A549 (cell line): Measurements from ENCODE around the gene PCDHA1. TPM values are rescaled to one million over a fixed set of nuclear protein-coding genes. Genes with fewer than 3 reads are reported as not detected.

Experiments
- ATAC-seq, 2 experiments: fragments of 200-7000 bp in 1 of 2; fragments of >200 bp in 1 of 2; cut with Nextera tagmentation in 1 of 2; cut with Tn5 transposase in 1 of 2; 3 replicates each; pipeline versions ENCODE4 v1.8.0 to v1.9.1; 2018 to 2020; ENCODE audit warnings: mild to moderate bottlenecking in 1 of 2, moderate library complexity in 1 of 2
- CTCF ChIA-PET: fragments of 300-600 bp; sonication (Branson Sonifier 250); formaldehyde crosslinking; extraction: SDS; loops from one replicate; lab custom pipeline; 2021; ENCODE audit warnings: antibody characterized with exemption, inconsistent platforms; lab: Yijun Ruan, JAX
- POLR2A ChIA-PET: fragments of 350-600 bp; formaldehyde crosslinking; extraction: SDS; loops from one replicate; lab custom pipeline; 2021; ENCODE audit warnings: antibody characterized with exemption, inconsistent platforms; lab: Yijun Ruan, JAX
- DNase-seq, 2 experiments: peaks; one replicate each; pipeline versions ENCODE4 v3.0.0 to v3.0.0-alpha.2; 2011 to 2016; ENCODE audit warnings: low read depth in 1 of 2, low spot score in 1 of 2
- FAIRE-seq: peaks from 2 replicates; lab custom pipeline; 2011; peaks lifted over from hg19 to GRCh38; lab: Jason Lieb, UNC
- H3K27ac ChIP-seq, 2 experiments: fragments of >200 bp; sonication (Bioruptor Twin); formaldehyde crosslinking; 3 replicates each; pipeline ENCODE4 v1.5.1; 2016 to 2017
- H3K4me1 ChIP-seq: fragments of >200 bp; sonication (Bioruptor Twin); formaldehyde crosslinking; 3 replicates; pipeline ENCODE4 v1.6.1; 2016
- H3K4me2 ChIP-seq: fragments of >200 bp; sonication (Bioruptor Twin); formaldehyde crosslinking; 3 replicates; pipeline ENCODE4 v1.6.1; 2016
- H3K4me3 ChIP-seq: fragments of >200 bp; sonication (Bioruptor Twin); formaldehyde crosslinking; 3 replicates; pipeline ENCODE4 v1.5.1; 2016
- H3K9me3 ChIP-seq: fragments of >200 bp; sonication (Bioruptor Twin); formaldehyde crosslinking; 3 replicates; pipeline ENCODE4 v1.6.1; 2016
- ATOH8 ChIP-seq: fragments of 250-450 bp; sonication (Bioruptor Pico); IDR thresholded peaks from 2 replicates; pipeline ENCODE4 v1.5.0; 2020; ENCODE audit warnings: low read depth, mild to moderate bottlenecking, moderate library complexity
- BHLHE40 ChIP-seq: IDR thresholded peaks from 2 replicates; pipeline ENCODE4 v1.6.1; 2012; ENCODE audit warnings: low read depth, low read length, inconsistent platforms
- CBX2 ChIP-seq: fragments of 200-600 bp; sonication (generic); IDR thresholded peaks from 2 replicates; pipeline ENCODE4 v1.6.1; 2016; ENCODE audit warnings: low read depth, mild to moderate bottlenecking, borderline replicate concordance
- EHF ChIP-seq: fragments of 250-450 bp; sonication (Bioruptor Pico); IDR thresholded peaks from 2 replicates; pipeline ENCODE4 v1.5.0; 2020; ENCODE audit warnings: mild to moderate bottlenecking
- ELK1 ChIP-seq: fragments of 150-350 bp; IDR thresholded peaks from 2 replicates; pipeline ENCODE4 v1.6.1; 2014; ENCODE audit warnings: low read depth, mild to moderate bottlenecking, low read length
- FOSB ChIP-seq: fragments of 250-450 bp; sonication (Bioruptor Pico); IDR thresholded peaks from 2 replicates; pipeline ENCODE4 v1.5.0; 2020; ENCODE audit warnings: mild to moderate bottlenecking, moderate library complexity
- HDAC2 ChIP-seq: fragments of 200-600 bp; sonication (generic); IDR thresholded peaks from 2 replicates; pipeline ENCODE4 v1.6.1; 2016
- MAFK ChIP-seq: fragments of 450-650 bp; IDR thresholded peaks from 2 replicates; pipeline ENCODE4 v1.6.1; 2014; ENCODE audit not compliant: partially characterized antibody
- NFE2L2 ChIP-seq: fragments of 150-350 bp; conservative IDR thresholded peaks from 2 replicates; pipeline ENCODE4 v1.6.1; 2014; ENCODE audit warnings: low read length
- NR3C1 ChIP-seq: fragments of >200 bp; sonication (Bioruptor Twin); formaldehyde crosslinking; IDR thresholded peaks from 3 replicates; pipeline ENCODE4 v1.6.1; 2017
- PBX3 ChIP-seq: IDR thresholded peaks from 2 replicates; pipeline ENCODE4 v1.6.1; 2012
- PHF8 ChIP-seq: fragments of 200-600 bp; sonication (generic); IDR thresholded peaks from 2 replicates; pipeline ENCODE4 v1.6.1; 2016; ENCODE audit warnings: low read depth, mild to moderate bottlenecking, antibody characterized with exemption, moderate library complexity, borderline replicate concordance
- REST ChIP-seq: fragments of 200-600 bp; sonication (generic); IDR thresholded peaks from 2 replicates; pipeline ENCODE4 v1.6.1; 2016; ENCODE audit warnings: antibody characterized with exemption, mild to moderate bottlenecking, moderate library complexity
- SMC3 ChIP-seq: fragments of >200 bp; sonication (Bioruptor Twin); formaldehyde crosslinking; IDR thresholded peaks from 3 replicates; pipeline ENCODE4 v1.6.1; 2018; ENCODE audit warnings: inconsistent platforms
- WGBS: methylation state at CpG from one replicate; pipeline ENCODE4 v1.1.6; 2017; ENCODE audit errors: missing lambda C conversion rate; 5-methylcytosine and 5-hydroxymethylcytosine counted together
- polyA plus RNA-seq, 4 experiments: library from polyadenylated mRNA; depleted of rRNA in 3 of 4; stranded (reverse); fragments of >200 nt; fragmentation: RNase III in 1 of 4; extraction: RNeasy Plus Mini Kit Qiagen cat#74134 plus additional on column Dnase treatment in 1 of 4; gene quantifications; 2 replicates in 3 of 4; 3 replicates in 1 of 4; pipeline ENCODE4 v1.2.3, GENCODE V29; 2011 to 2017

The PCDHA1 gene
- polyA plus RNA-seq, 2 of the 4 experiments (the other 2 are of a cell fraction), result 0.13 to 0.52 TPM

- CTCF ChIA-PET, result interaction anchor here (1.0 to 6.9 kb wide), 12 partner anchors 41 to 232 kb away, joined by 3 to 77 read pairs (median 28); partner anchors contain the start of genes PCDHA11, PCDHA12, PCDHA4 and PCDHA5
- Histone ChIP-seq H3K9me3 (no peaks in the 10 kb centered on the region), H3K4me2 (peak overlapping the region; percentile 78), H3K4me3 (no peak overlapping the region), H3K4me1 (peaks cover 8% of the 10 kb centered on the region; the same call in 1 of the 3 replicates), H3K27ac (no peak overlapping the region)
- no peak for TF ChIP-seq FOSB (CRISPR knock-in tag)
- TF ChIP-seq REST, result no peak
- no peak for TF ChIP-seq NR3C1
- no peak for TF ChIP-seq CBX2
- no peak for TF ChIP-seq ELK1
- TF ChIP-seq ATOH8 (CRISPR knock-in tag), result no peak
- TF ChIP-seq HDAC2, result no peak
- TF ChIP-seq EHF (CRISPR knock-in tag), result no peak
- peak; percentile 59 for TF ChIP-seq MAFK
- no peak for TF ChIP-seq BHLHE40
- no peak for TF ChIP-seq SMC3
- peak; percentile 58 for TF ChIP-seq NFE2L2
- no peak for TF ChIP-seq PBX3
- POLR2A ChIA-PET, result interaction anchor here (1.9 to 2.4 kb wide), 3 partner anchors 113 to 217 kb away, joined by 17 to 30 read pairs (median 26); partner anchors contain the start of genes PCDHA12, PCDHA5 and PCDHAC1
- FAIRE-seq, result no peak
- no peak for DNase-seq
- no peak for ATAC-seq
Measured at GRCh38 chr5:141039061-141039460, 253.1 kb downstream of the PCDHA1 start.

GRCh38 chr5:141039517-141039916 lies 253.6 kb downstream of the PCDHA1 start:
- 18% methylated on average over 3 of the region's 3 CpGs for WGBS

More at GRCh38 chr5:141039517-141039916, 253.6 kb downstream of the PCDHA1 start:
- Histone ChIP-seq H3K4me3 (peak overlapping the region; percentile 48; the same call in 1 of the 3 replicates), H3K9me3 (no peaks in the 10 kb centered on the region), H3K4me1 (peaks cover 8% of the 10 kb centered on the region; the same call in 1 of the 3 replicates), H3K4me2 (peak overlapping the region; percentile 78), H3K27ac (peak overlapping the region; percentile 18 to 72; a peak in 2 of 6 replicates)
- POLR2A ChIA-PET, result interaction anchor here (0.8 to 2.4 kb wide), 6 partner anchors 73 to 329 kb away, joined by 3 to 30 read pairs (median 10); partner anchors contain the start of genes PCDHA12, PCDHA5, PCDHAC1 and PCDHAC2
- TF ChIP-seq MAFK (peak; percentile 48), PHF8 (no peak)
- peak in 1 of 2 experiments; percentile 35 for DNase-seq
- CTCF ChIA-PET, result interaction anchor here (0.6 to 5.5 kb wide), 43 partner anchors 11 to 246 kb away, joined by 3 to 77 read pairs (median 5); partner anchors contain the start of genes PCDHA11, PCDHA12, PCDHA4 and PCDHA5
- peak in 1 of 2 experiments; percentile 15; a peak in 1 of 6 replicates for ATAC-seq
- no peak for FAIRE-seq
